ENCODE data around the gene CSN1S1. TPM values are rescaled to one million over a fixed set of nuclear protein-coding genes. Genes with fewer than 3 reads are reported as not detected.
"Not testable (repeated sequence)": the region's sequence is repeated elsewhere in the genome, so short reads cannot be mapped to it uniquely, and the experiment has no call there.

Gene CSN1S1
- total and polyA plus RNA-seq, 4 donors, result not detected

- 50% methylated on average over 4 of the region's 4 CpGs for WGBS
Measured at GRCh38 chr4:69920874-69921273, 10.0 kb upstream of the CSN1S1 start.

GRCh38 chr4:69923782-69924410 lies 7.0 kb upstream of the CSN1S1 start:
- not testable (repeated sequence) for DNase-seq (ENCODE audit: low spot score); H3K9ac ChIP-seq (ENCODE audit: low read depth in 1 of 2, low read length in 2 of 2)
- 93% methylated on average over 33 of the region's 33 CpGs for WGBS

More at GRCh38 chr4:69920874-69921273, 10.0 kb upstream of the CSN1S1 start:
- H3K9ac ChIP-seq (ENCODE audit: low read depth in 1 of 2, low read length in 2 of 2), result no peak overlapping the region
- H3K4me1 ChIP-seq (ENCODE audit: control insufficient read depth in 4 of 4, insufficient read depth in 4 of 4, low read length in 3 of 4), result no peaks in the 10 kb centered on the region
- no peak overlapping the region for H3K4me3 ChIP-seq (ENCODE audit: low read depth in 1 of 3, low read length in 3 of 3)
- no peaks in the 10 kb centered on the region for H3K36me3 ChIP-seq (ENCODE audit: control insufficient read depth in 4 of 4, insufficient read depth in 3 of 4, low read depth in 1 of 4, low read length in 3 of 4)
- H3K27ac ChIP-seq (ENCODE audit: low read depth in 1 of 2, low read length in 2 of 2), result no peak overlapping the region
- no peaks in the 10 kb centered on the region for H3K27me3 ChIP-seq (ENCODE audit: control insufficient read depth in 4 of 4, insufficient read depth in 4 of 4, low read length in 3 of 4)
- DNase-seq (ENCODE audit: low spot score), result no peak
- no peaks in the 10 kb centered on the region for H3K9me3 ChIP-seq (ENCODE audit: control insufficient read depth in 4 of 4, low read length in 3 of 4)
- TF ChIP-seq EGR1 (IDR thresholded peaks at IDR 0.05; ENCODE audit: low read depth in 2 of 2), result no peak
- TF ChIP-seq RXRA (IDR thresholded peaks at IDR 0.05), result no peak
- TF ChIP-seq HNF4A (conservative IDR thresholded peaks at IDR 0.05), result no peak
- no peak for TF ChIP-seq CTCF (IDR thresholded peaks at IDR 0.05; ENCODE audit: low read depth, low read length, missing input control)
- no peak for TF ChIP-seq TAF1 (conservative IDR thresholded peaks at IDR 0.05)

GRCh38 chr4:69934150-69934549 lies 3.3 kb downstream of the CSN1S1 start:
- Histone ChIP-seq H3K4me3 (ENCODE audit: low read depth in 1 of 3, low read length in 3 of 3) (no peak overlapping the region), H3K9ac (ENCODE audit: low read depth in 1 of 2, low read length in 2 of 2) (no peak overlapping the region), H3K27me3 (ENCODE audit: control insufficient read depth in 4 of 4, insufficient read depth in 4 of 4, low read length in 3 of 4) (no peaks in the 10 kb centered on the region), H3K27ac (ENCODE audit: low read depth in 1 of 2, low read length in 2 of 2) (no peak overlapping the region), H3K4me1 (ENCODE audit: control insufficient read depth in 4 of 4, insufficient read depth in 4 of 4, low read length in 3 of 4) (no peaks in the 10 kb centered on the region), H3K36me3 (ENCODE audit: control insufficient read depth in 4 of 4, insufficient read depth in 3 of 4, low read depth in 1 of 4, low read length in 3 of 4) (no peaks in the 10 kb centered on the region), H3K9me3 (ENCODE audit: control insufficient read depth in 4 of 4, low read length in 3 of 4) (no peaks in the 10 kb centered on the region)
- DNase-seq (ENCODE audit: low spot score), result no peak
- no peak for TF ChIP-seq RAD21 (IDR thresholded peaks at IDR 0.05)
- no peak for TF ChIP-seq HNF4A (conservative IDR thresholded peaks at IDR 0.05)
- no peak for TF ChIP-seq EGR1 (IDR thresholded peaks at IDR 0.05; ENCODE audit: low read depth in 2 of 2)
- no peak for TF ChIP-seq YY1 (IDR thresholded peaks at IDR 0.05)
- TF ChIP-seq FOXA1 (IDR thresholded peaks at IDR 0.05), result no peak
- TF ChIP-seq RXRA (IDR thresholded peaks at IDR 0.05), result no peak
- no peak for TF ChIP-seq REST (IDR thresholded peaks at IDR 0.05)
- no peak for TF ChIP-seq JUND (IDR thresholded peaks at IDR 0.05)
- no peak for TF ChIP-seq TAF1 (conservative IDR thresholded peaks at IDR 0.05)
- no peak for TF ChIP-seq CTCF (IDR thresholded peaks at IDR 0.05; ENCODE audit: low read depth, low read length, missing input control)
- 69% methylated on average over 4 of the region's 4 CpGs for WGBS

More at GRCh38 chr4:69923782-69924410, 7.0 kb upstream of the CSN1S1 start:
- not testable (repeated sequence) for H3K4me1 ChIP-seq (ENCODE audit: control insufficient read depth in 4 of 4, insufficient read depth in 4 of 4, low read length in 3 of 4); H3K36me3 ChIP-seq (ENCODE audit: control insufficient read depth in 4 of 4, insufficient read depth in 3 of 4, low read depth in 1 of 4, low read length in 3 of 4); H3K27me3 ChIP-seq (ENCODE audit: control insufficient read depth in 4 of 4, insufficient read depth in 4 of 4, low read length in 3 of 4); H3K4me3 ChIP-seq (ENCODE audit: low read depth in 1 of 3, low read length in 3 of 3); H3K27ac ChIP-seq (ENCODE audit: low read depth in 1 of 2, low read length in 2 of 2); H3K9me3 ChIP-seq (ENCODE audit: control insufficient read depth in 4 of 4, low read length in 3 of 4)
